HT1080 (cell line): ENCODE data around the gene COX7B2. TPM values are rescaled to one million over a fixed set of nuclear protein-coding genes. Genes with fewer than 3 reads are reported as not detected.

Experiments
- DNase-seq: peaks from one replicate; pipeline ENCODE4 v3.0.0-alpha.2; 2015; ENCODE audit warnings: low read depth
- total RNA-seq: library from RNA; depleted of rRNA; stranded (reverse); fragments of >200 nt; shearing (Covaris generic); gene quantifications from 2 replicates; pipeline ENCODE4 v1.2.3, GENCODE V29; 2014

The COX7B2 gene
- total RNA-seq, 1 experiment from 2014 or later = not detected

GRCh38 chr4:46890056-46890455 lies 19.0 kb downstream of the COX7B2 start:
- no peak for DNase-seq

- DNase-seq = no peak
Observed at GRCh38 chr4:46889410-46889809, 19.6 kb downstream of the COX7B2 start.

GRCh38 chr4:46886711-46887110 lies 22.3 kb downstream of the COX7B2 start:
- DNase-seq = peak; percentile 22

GRCh38 chr4:46878641-46879040 lies 30.4 kb downstream of the COX7B2 start:
- peak; percentile 48 for DNase-seq

GRCh38 chr4:46874811-46875210 lies 34.2 kb downstream of the COX7B2 start:
- DNase-seq = no peak

- DNase-seq = no peak
Observed at GRCh38 chr4:46870411-46870810, 38.6 kb downstream of the COX7B2 start.

GRCh38 chr4:46856333-46856732 lies 52.7 kb downstream of the COX7B2 start:
- DNase-seq = peak; percentile 15

GRCh38 chr4:46852800-46853199 lies 56.2 kb downstream of the COX7B2 start:
- no peak for DNase-seq

GRCh38 chr4:46850026-46850425 lies 59.0 kb downstream of the COX7B2 start:
- no peak for DNase-seq

- peak; percentile 45 for DNase-seq
Observed at GRCh38 chr4:46844325-46844917, 64.6 kb downstream of the COX7B2 start.

GRCh38 chr4:46839128-46839527 lies 69.9 kb downstream of the COX7B2 start:
- DNase-seq = no peak

- DNase-seq = no peak
Observed at GRCh38 chr4:46837639-46838038, 71.4 kb downstream of the COX7B2 start.

- no peak for DNase-seq
Observed at GRCh38 chr4:46836584-46836983, 72.5 kb downstream of the COX7B2 start.

GRCh38 chr4:46830971-46831454 lies 78.0 kb downstream of the COX7B2 start:
- no peak for DNase-seq

- no peak for DNase-seq
Observed at GRCh38 chr4:46820154-46820553, 88.9 kb downstream of the COX7B2 start.

GRCh38 chr4:46819095-46819494 lies 90.0 kb downstream of the COX7B2 start:
- DNase-seq = no peak

- DNase-seq = no peak
Observed at GRCh38 chr4:46818604-46819003, 90.4 kb downstream of the COX7B2 start.

GRCh38 chr4:46817806-46818205 lies 91.2 kb downstream of the COX7B2 start:
- DNase-seq = no peak

- DNase-seq = no peak
Observed at GRCh38 chr4:46804781-46805413, 104.1 kb downstream of the COX7B2 start.

- DNase-seq = no peak
Observed at GRCh38 chr4:46793036-46793435, 116.0 kb downstream of the COX7B2 start.

- DNase-seq = no peak
Observed at GRCh38 chr4:46781434-46782092, 127.5 kb downstream of the COX7B2 start.

GRCh38 chr4:46765465-46765864 lies 143.6 kb downstream of the COX7B2 start:
- no peak for DNase-seq

- no peak for DNase-seq
Observed at GRCh38 chr4:46730075-46730474, 179.0 kb downstream of the COX7B2 start.
